GM06990 (cell line): ENCODE results near the gene AIFM3.

Experiments used
- DNase-seq: peaks from one replicate; pipeline ENCODE4 v3.0.0-alpha.2; 2011; ENCODE audit not compliant: insufficient read length; ENCODE audit errors: extremely low read depth
- H3K27me3 ChIP-seq: replicated peaks from 2 replicates; pipeline ENCODE4 v1.6.0; 2011; ENCODE audit warnings: low read length; ENCODE audit not compliant: control insufficient read depth, insufficient read depth
- H3K36me3 ChIP-seq: 2 replicates; pipeline ENCODE4 v1.5.1; 2011; ENCODE audit warnings: low read length; ENCODE audit not compliant: control insufficient read depth, insufficient read depth
- H3K4me3 ChIP-seq: replicated peaks from 2 replicates; pipeline ENCODE4 v1.5.1; 2011; ENCODE audit warnings: low read depth, mild to moderate bottlenecking, control low read depth, low read length
- TF ChIP-seq, protein P1 (sequence below): IDR thresholded peaks from 2 replicates; pipeline ENCODE4 v1.5.1; 2011; ENCODE audit warnings: low read length, control low read depth, mild to moderate bottlenecking, inconsistent platforms; ENCODE audit not compliant: insufficient read depth, poor library complexity, severe bottlenecking

AIFM3 gene

DNA sequence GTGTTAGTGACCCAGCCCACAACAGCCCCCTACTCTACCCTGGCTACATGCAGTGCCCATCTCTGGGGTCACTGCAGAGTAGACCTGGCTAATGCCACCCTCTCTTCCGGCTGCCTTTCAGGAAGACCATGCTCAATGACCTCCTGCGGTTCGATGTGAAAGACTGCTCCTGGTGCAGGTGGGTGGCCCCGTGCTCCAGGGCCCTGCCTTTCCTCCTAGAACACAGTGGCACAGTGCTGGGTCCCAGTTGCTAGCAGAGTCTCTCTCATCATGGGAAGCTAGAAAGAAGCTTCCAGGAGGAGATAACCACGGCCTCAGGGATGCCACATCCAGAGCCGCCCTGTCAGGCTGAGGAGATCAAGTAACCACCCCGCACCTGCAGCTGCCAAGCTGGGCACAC is 18.7 kb downstream of the AIFM3 start:
- no peak for DNase-seq
- Histone ChIP-seq H3K27me3 (no peaks in the 10 kb centered on the region), H3K36me3 (peaks cover 13% of the 10 kb centered on the region), H3K4me3 (no peak overlapping the region)
- TF ChIP-seq, protein P1, sequence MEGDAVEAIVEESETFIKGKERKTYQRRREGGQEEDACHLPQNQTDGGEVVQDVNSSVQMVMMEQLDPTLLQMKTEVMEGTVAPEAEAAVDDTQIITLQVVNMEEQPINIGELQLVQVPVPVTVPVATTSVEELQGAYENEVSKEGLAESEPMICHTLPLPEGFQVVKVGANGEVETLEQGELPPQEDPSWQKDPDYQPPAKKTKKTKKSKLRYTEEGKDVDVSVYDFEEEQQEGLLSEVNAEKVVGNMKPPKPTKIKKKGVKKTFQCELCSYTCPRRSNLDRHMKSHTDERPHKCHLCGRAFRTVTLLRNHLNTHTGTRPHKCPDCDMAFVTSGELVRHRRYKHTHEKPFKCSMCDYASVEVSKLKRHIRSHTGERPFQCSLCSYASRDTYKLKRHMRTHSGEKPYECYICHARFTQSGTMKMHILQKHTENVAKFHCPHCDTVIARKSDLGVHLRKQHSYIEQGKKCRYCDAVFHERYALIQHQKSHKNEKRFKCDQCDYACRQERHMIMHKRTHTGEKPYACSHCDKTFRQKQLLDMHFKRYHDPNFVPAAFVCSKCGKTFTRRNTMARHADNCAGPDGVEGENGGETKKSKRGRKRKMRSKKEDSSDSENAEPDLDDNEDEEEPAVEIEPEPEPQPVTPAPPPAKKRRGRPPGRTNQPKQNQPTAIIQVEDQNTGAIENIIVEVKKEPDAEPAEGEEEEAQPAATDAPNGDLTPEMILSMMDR = no peak

DNA sequence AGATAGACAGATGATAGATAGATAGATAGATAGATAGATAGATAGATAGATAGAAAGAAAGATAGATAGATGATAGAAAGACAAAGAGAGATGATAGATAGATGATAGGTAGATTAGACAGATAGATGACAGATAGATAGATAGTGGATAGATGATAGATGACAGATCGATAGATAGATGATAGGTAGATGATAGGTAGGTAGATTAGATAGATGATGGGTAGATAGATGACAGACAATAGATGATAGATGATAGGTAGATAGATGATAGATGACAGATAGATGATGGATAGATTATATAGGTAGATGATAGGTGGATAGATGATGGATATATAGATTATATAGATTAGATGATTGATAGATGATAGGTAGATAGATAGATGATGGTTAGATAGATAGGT is 19.3 kb downstream of the AIFM3 start:
- DNase-seq = no peak

DNA sequence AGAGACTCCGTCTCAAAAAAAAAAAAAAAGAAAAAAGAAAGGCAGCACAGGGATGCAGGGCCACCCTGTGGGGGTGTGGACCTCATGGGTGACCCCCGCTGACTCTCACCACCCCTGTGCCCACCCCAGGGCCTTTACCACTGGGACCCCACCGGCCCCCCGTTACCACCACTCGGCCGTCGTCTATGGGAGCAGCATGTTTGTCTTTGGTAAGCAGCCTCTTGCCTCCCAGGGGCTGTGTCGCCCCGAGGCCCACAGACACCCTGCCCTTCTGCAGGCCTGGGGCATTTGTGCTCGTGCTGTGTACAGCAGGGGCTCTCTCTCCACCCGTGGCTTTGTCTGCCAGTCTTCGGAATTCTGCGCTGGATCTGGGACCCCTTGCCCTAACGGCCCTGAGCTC is 20.3 kb downstream of the AIFM3 start:
- TF ChIP-seq, protein P1 = no peak
- Histone ChIP-seq H3K4me3 (no peak overlapping the region), H3K27me3 (no peaks in the 10 kb centered on the region), H3K36me3 (peaks cover 24% of the 10 kb centered on the region)
- DNase-seq = no peak

More for the DNA sequence above, 19.3 kb downstream of the AIFM3 start:
- Histone ChIP-seq H3K27me3 (no peaks in the 10 kb centered on the region), H3K4me3 (no peak overlapping the region), H3K36me3 (peaks cover 18% of the 10 kb centered on the region)
- TF ChIP-seq, protein P1 = no peak

DNA sequence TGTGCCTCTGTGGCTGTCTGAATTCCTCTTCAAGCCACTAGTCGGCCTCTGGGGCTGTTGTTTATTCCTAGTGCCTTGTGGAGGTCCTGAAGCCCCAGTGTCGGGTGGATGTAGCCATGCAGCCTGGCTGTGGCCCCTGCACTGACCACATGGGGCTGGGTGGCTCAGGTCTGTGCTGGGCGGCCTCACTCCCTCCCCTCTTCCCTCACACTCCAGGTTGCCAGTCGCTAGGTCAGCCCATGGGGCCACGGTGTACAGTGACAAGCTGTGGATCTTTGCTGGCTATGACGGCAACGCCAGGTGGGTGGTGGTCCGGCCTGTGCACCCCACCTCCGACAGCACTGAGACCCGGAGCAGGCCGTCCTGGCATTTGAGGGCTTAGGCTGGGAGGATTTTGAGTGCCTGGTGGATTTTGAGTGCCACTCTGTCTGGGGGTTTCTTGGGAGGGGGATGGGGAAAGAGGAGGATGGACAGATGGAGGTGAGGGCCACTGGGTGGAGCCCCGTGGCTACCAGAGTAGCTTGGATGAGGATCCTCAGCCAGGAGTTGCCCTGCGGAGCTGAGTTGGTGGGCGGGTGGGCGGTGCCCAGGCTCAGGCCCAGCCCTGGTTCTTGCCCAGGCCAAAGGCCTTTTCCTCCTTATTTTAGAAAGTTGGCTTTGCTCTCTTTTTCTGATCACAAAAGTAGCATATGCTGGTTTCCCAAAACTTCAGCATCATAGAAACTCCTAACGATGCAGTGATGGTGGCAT is 21.7 kb downstream of the AIFM3 start:
- TF ChIP-seq, protein P1 = no peak
- H3K27me3 ChIP-seq = no peaks in the 10 kb centered on the region
- peaks cover 32% of the 10 kb centered on the region for H3K36me3 ChIP-seq
- DNase-seq = no peak
- no peak overlapping the region for H3K4me3 ChIP-seq

DNA sequence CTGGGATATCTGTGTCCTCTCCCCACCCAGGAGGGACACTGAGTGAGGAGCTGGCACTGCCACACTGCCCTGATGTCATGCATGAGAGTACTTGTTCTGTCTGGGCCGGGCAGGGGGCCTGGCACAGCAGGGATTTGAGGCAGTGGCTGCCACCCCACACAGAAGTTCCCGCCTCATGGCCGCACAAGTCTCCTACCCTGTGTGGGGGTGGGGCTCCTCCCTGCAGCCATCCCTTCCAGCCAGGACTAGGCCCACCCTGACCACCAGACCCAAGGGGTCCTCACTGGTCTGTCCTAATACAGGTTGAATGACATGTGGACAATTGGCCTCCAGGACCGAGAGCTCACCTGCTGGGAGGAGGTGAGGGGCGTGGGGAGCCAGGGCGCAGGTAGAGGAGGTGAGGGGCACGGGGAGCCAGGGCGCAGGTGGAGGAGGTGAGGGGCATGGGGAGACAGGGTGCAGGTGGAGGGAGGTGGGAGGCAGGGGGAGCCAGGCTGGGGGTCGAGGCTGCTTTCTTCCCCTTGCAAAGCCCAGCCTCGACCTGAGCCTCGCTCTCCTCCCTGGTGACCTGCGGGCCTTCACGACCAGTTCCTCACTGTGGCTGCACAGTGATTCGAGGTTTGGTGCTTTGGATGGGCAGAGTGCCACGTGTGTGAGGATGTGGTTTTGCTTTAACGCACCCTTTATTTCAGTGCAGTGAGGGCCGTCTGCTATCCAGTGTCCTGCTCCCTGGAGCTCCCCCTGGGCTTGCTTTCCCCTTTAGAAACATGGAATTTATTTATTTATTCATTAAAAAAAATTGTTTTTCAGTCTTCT is 22.5 kb downstream of the AIFM3 start:
- Histone ChIP-seq H3K27me3 (no peaks in the 10 kb centered on the region), H3K36me3 (peaks cover 34% of the 10 kb centered on the region), H3K4me3 (no peak overlapping the region)
- DNase-seq = no peak
- TF ChIP-seq, protein P1 = no peak
